Panc1 (cell line): ENCODE measurements around the gene ACTA2. TPM values are rescaled to one million over a fixed set of nuclear protein-coding genes. Genes with fewer than 3 reads are reported as not detected.

Experiments
- ATAC-seq: fragments of 200-7000 bp; cut with Tn5 transposase; 2 replicates; pipeline ENCODE4 v1.9.1; 2020; ENCODE audit warnings: mild to moderate bottlenecking, moderate library complexity
- BruUV-seq: library from RNA; stranded (reverse); fragments of 400-500 nt; replicated peaks from 2 replicates; lab custom pipeline; 2021; lab: Mats Ljungman, UMichigan
- CTCF ChIA-PET: fragments of 300-600 bp; sonication (Branson Sonifier 250); formaldehyde crosslinking; loops from one replicate; lab custom pipeline; 2022; ENCODE audit warnings: antibody characterized with exemption; lab: Charles Lee
- POLR2A ChIA-PET: fragments of 300-600 bp; sonication (Branson Sonifier 250); formaldehyde crosslinking; loops from one replicate; lab custom pipeline; 2022; ENCODE audit warnings: antibody characterized with exemption; lab: Charles Lee
- DNase-seq: peaks from one replicate; pipeline ENCODE4 v3.0.0-alpha.2; 2010; ENCODE audit warnings: low read depth, low spot score
- H3K27ac ChIP-seq: 2 replicates; pipeline ENCODE4 v1.5.1; 2011; ENCODE audit warnings: mild to moderate bottlenecking, low read length, inconsistent platforms
- H3K27me3 ChIP-seq: fragments of 200-500 bp; sonication (Bioruptor generic); 2 replicates; pipeline ENCODE4 v1.6.0; 2014; ENCODE audit warnings: low read length, inconsistent platforms; ENCODE audit not compliant: control insufficient read depth, insufficient read depth
- H3K36me3 ChIP-seq: fragments of 200-500 bp; sonication (Bioruptor generic); 2 replicates; pipeline ENCODE4 v1.5.1; 2014; ENCODE audit warnings: inconsistent platforms, mild to moderate bottlenecking, low read length, moderate library complexity; ENCODE audit not compliant: control insufficient read depth, insufficient read depth
- H3K4me1 ChIP-seq: 2 replicates; pipeline ENCODE4 v1.5.1; 2011; ENCODE audit warnings: inconsistent platforms, mild to moderate bottlenecking, low read length, moderate library complexity; ENCODE audit not compliant: control insufficient read depth, insufficient read depth
- H3K4me3 ChIP-seq, 2 experiments: 2 replicates each; pipeline ENCODE4 v1.5.1; 2011 to 2012; ENCODE audit warnings: low read depth in 2 of 2, low read length in 2 of 2, mild to moderate bottlenecking in 2 of 2, inconsistent platforms in 1 of 2, moderate library complexity in 1 of 2
- H3K9me3 ChIP-seq: fragments of 200-500 bp; sonication (Bioruptor generic); 2 replicates; pipeline ENCODE4 v1.5.1; 2014; ENCODE audit warnings: low read depth, mild to moderate bottlenecking, inconsistent platforms, low read length, moderate library complexity; ENCODE audit not compliant: control insufficient read depth, insufficient read depth
- POLR2AphosphoS5 ChIP-seq: IDR thresholded peaks from 2 replicates; pipeline ENCODE4 v1.6.1; 2012; ENCODE audit warnings: mild to moderate bottlenecking, low read depth, low read length, moderate library complexity
- SIN3A ChIP-seq: IDR thresholded peaks from 2 replicates; pipeline ENCODE4 v1.6.1; 2012; ENCODE audit warnings: low read depth, mild to moderate bottlenecking, low read length, moderate library complexity, borderline replicate concordance; ENCODE audit not compliant: insufficient read depth
- TCF7L2 ChIP-seq: IDR thresholded peaks from 2 replicates; pipeline ENCODE4 v1.6.1; 2011; ENCODE audit warnings: mild to moderate bottlenecking, low read depth, low read length, inconsistent platforms
- in situ Hi-C: cut with HindIII; loops from 2 replicates; pipeline ENCODE4 v1.10.0; 2016; ENCODE audit warnings: low sequenced_read_pairs, low pct_unique_long_range_greater_than_20kb
- intact Hi-C: fragments of 100-400 bp; cut with micrococcal nuclease; formaldehyde crosslinking; loops from one replicate; pipeline ENCODE4 v1.10.0; 2022; ENCODE audit not compliant: unreplicated experiment
- total RNA-seq: library from RNA; stranded (reverse); gene quantifications from one replicate; pipeline ENCODE4 v1.2.1, GENCODE V29; 2021; ENCODE audit not compliant: unreplicated experiment
- TF ChIP-seq, protein P1 (sequence below): fragments of 450-650 bp; IDR thresholded peaks from 2 replicates; pipeline ENCODE4 v1.5.1; 2017; ENCODE audit warnings: mild to moderate bottlenecking
- TF ChIP-seq, protein P2 (sequence below), 2 experiments: IDR thresholded peaks; 2 replicates each; pipeline ENCODE4 v1.6.1; 2011 to 2012; ENCODE audit warnings: low read depth in 2 of 2, control low read depth in 1 of 2, low read length in 1 of 2, mild to moderate bottlenecking in 1 of 2, moderate library complexity in 1 of 2; ENCODE audit not compliant: insufficient read depth in 1 of 2

The ACTA2 gene
- total RNA-seq, 1 experiment from 2014 or later = 4.7 TPM

DNA sequence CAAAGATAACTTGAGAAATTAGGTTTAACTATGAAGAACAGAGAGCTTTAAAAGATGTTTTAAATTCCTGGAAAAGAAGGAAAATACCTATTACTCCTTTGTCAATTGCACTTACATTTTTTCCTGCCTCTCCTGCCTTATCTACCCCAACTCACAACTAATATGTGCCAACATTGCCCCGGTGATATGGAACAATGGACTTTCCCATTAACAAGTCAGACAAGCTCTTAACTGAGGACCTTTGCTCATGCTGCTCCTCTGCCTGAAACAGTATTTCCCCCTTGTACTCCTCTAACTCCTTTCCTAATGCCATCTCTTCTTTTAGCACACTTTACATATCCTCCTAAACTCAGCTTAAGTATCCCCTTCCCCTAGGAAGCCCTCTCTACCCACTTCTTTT is 4.8 kb upstream of the ACTA2 start:
- no peak overlapping the region for H3K27ac ChIP-seq
- BruUV-seq = no TSS peak
- TF ChIP-seq, protein P1, sequence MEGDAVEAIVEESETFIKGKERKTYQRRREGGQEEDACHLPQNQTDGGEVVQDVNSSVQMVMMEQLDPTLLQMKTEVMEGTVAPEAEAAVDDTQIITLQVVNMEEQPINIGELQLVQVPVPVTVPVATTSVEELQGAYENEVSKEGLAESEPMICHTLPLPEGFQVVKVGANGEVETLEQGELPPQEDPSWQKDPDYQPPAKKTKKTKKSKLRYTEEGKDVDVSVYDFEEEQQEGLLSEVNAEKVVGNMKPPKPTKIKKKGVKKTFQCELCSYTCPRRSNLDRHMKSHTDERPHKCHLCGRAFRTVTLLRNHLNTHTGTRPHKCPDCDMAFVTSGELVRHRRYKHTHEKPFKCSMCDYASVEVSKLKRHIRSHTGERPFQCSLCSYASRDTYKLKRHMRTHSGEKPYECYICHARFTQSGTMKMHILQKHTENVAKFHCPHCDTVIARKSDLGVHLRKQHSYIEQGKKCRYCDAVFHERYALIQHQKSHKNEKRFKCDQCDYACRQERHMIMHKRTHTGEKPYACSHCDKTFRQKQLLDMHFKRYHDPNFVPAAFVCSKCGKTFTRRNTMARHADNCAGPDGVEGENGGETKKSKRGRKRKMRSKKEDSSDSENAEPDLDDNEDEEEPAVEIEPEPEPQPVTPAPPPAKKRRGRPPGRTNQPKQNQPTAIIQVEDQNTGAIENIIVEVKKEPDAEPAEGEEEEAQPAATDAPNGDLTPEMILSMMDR = no peak
- TF ChIP-seq, protein P2, sequence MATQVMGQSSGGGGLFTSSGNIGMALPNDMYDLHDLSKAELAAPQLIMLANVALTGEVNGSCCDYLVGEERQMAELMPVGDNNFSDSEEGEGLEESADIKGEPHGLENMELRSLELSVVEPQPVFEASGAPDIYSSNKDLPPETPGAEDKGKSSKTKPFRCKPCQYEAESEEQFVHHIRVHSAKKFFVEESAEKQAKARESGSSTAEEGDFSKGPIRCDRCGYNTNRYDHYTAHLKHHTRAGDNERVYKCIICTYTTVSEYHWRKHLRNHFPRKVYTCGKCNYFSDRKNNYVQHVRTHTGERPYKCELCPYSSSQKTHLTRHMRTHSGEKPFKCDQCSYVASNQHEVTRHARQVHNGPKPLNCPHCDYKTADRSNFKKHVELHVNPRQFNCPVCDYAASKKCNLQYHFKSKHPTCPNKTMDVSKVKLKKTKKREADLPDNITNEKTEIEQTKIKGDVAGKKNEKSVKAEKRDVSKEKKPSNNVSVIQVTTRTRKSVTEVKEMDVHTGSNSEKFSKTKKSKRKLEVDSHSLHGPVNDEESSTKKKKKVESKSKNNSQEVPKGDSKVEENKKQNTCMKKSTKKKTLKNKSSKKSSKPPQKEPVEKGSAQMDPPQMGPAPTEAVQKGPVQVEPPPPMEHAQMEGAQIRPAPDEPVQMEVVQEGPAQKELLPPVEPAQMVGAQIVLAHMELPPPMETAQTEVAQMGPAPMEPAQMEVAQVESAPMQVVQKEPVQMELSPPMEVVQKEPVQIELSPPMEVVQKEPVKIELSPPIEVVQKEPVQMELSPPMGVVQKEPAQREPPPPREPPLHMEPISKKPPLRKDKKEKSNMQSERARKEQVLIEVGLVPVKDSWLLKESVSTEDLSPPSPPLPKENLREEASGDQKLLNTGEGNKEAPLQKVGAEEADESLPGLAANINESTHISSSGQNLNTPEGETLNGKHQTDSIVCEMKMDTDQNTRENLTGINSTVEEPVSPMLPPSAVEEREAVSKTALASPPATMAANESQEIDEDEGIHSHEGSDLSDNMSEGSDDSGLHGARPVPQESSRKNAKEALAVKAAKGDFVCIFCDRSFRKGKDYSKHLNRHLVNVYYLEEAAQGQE (IDR thresholded peaks at IDR 0.05; ENCODE audit: insufficient read depth in 1 of 2, low read depth in 2 of 2, low read length in 1 of 2) = no peak
- TF ChIP-seq POLR2AphosphoS5 (no peak), SIN3A (no peak), TCF7L2 (no peak)
- POLR2A ChIA-PET = no interaction called here
- no peak for DNase-seq
- H3K27me3 ChIP-seq = no peaks in the 10 kb centered on the region
- H3K36me3 ChIP-seq = no peaks in the 10 kb centered on the region
- H3K4me1 ChIP-seq = no peaks in the 10 kb centered on the region
- no peaks in the 10 kb centered on the region for H3K9me3 ChIP-seq
- H3K4me3 ChIP-seq = no peak overlapping the region
- CTCF ChIA-PET = no interaction called here
- intact Hi-C loops (no loop called here), in situ Hi-C loops (no loop called here)
- no peak for ATAC-seq

DNA sequence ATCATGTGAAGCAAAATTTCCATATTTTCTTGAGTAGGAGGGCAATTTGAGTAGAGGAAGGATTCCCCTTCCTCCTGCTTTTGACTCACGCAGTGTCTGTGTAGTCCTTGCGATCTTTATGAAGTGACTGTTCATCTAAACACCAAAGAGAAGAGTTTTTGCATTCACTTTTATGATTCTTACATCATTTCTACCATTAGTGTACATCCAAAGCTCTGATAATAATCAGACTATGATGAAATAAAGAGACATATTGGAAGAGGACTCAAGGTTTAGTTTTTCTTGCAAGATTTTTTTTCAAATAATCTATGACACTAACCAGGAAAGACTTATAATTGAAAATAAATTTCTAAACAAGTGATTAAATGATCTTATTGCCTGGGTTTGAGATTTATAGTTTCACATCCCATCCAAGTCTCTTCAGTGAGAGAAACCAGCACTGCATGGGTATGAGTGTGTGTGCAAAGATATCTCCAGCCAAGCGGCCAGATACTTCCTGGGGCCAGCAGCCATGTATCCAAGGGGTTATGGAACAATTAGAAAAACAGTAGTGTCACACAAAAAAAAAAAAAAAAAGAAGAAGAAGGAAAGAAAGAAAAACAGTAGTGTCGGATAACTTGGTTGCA is 2.0 kb upstream of the ACTA2 start:
- ATAC-seq (no peak), DNase-seq (no peak)
- Histone ChIP-seq H3K27me3 (no peaks in the 10 kb centered on the region), H3K4me3 (no peak overlapping the region), H3K36me3 (no peaks in the 10 kb centered on the region), H3K9me3 (no peaks in the 10 kb centered on the region), H3K27ac (no peak overlapping the region), H3K4me1 (no peaks in the 10 kb centered on the region)
- TF ChIP-seq, protein P1 = no peak
- no peak for TF ChIP-seq TCF7L2
- TF ChIP-seq, protein P2 (IDR thresholded peaks at IDR 0.05; ENCODE audit: insufficient read depth in 1 of 2, low read depth in 2 of 2, low read length in 1 of 2) = no peak
- POLR2A ChIA-PET = no interaction called here
- intact Hi-C loops = no loop called here
- CTCF ChIA-PET = no interaction called here
- BruUV-seq = no TSS peak
- in situ Hi-C loops = no loop called here
